Fibroblast of lung (primary cell): ENCODE measurements around the gene EDDM13.

ENCODE experiments used
- CTCF ChIP-seq, 2 donors: IDR thresholded peaks in 1 of 2; conservative IDR thresholded peaks in 1 of 2; 1 replicate in 1 of 2; 2 replicates in 1 of 2; pipeline ENCODE4 v1.5.1; 2011 to 2012; ENCODE audit warnings: low read length in 2 of 2, control low read depth in 1 of 2, inconsistent platforms in 1 of 2, low read depth in 1 of 2, mild to moderate bottlenecking in 1 of 2
- EZH2 ChIP-seq: IDR thresholded peaks from 2 replicates; pipeline ENCODE4 v1.5.1; 2012; ENCODE audit warnings: low read length, control low read depth, mild to moderate bottlenecking; ENCODE audit errors: missing control alignments

- TF ChIP-seq EZH2: no peak
- TF ChIP-seq CTCF (conservative IDR thresholded peaks at IDR 0.05 in 1 of 2, IDR thresholded peaks at IDR 0.05 in 1 of 2; ENCODE audit: low read depth in 1 of 2, low read length in 2 of 2): no peak
Measured at GRCh38 chr19:56266051-56266450, 6.5 kb upstream of the EDDM13 start.
